Posterior cingulate gyrus (tissue), 11 donors: ENCODE data around the gene DDX19B.
"Not testable (repeated sequence)": the region's sequence is repeated elsewhere in the genome, so short reads cannot be mapped to it uniquely, and the experiment has no call there.

ENCODE experiments used
- DNase-seq, 10 donors: peaks; one replicate each; pipeline versions ENCODE4 v3.0.0 to v3.0.0-alpha.2; 2020 to 2021; ENCODE audit warnings: mixed read lengths in 3 of 10
- intact Hi-C: fragments of 100-400 bp; cut with DNase I; formaldehyde crosslinking; loops from one replicate; pipeline ENCODE4 v1.15.1; 2023

The DDX19B gene

GRCh38 chr16:70298988-70299938 lies at the start of gene DDX19B:
Gene DDX19B (plus strand): TSS chr16:70299186. CDS start chr16:70299298, 112 bp downstream.
- DNase-seq, result peak; percentile 69 to 98 (median 84)
- intact Hi-C loops, result loop anchor here (5.0 kb wide), 1 partner anchor 48 kb away; the partner anchor contains the start of gene DDX19A

GRCh38 chr16:70249697-70250096 lies 49.3 kb upstream of the DDX19B start:
- intact Hi-C loops, result loop anchor here (10.0 kb wide), 1 partner anchor 135 kb away; the partner anchor contains the start of gene PDPR

GRCh38 chr16:70250748-70251628 lies 48.0 kb upstream of the DDX19B start:
- DNase-seq, result peak in 9 of 10 donors; percentile 19 to 88 (median 31)
- intact Hi-C loops, result loop anchor here (10.0 kb wide), 1 partner anchor 136 kb away; the partner anchor contains the start of gene PDPR

More at GRCh38 chr16:70249697-70250096, 49.3 kb upstream of the DDX19B start:
- not testable (repeated sequence) for DNase-seq

- intact Hi-C loops, result loop anchor here (10.0 kb wide), 1 partner anchor 137 kb away; the partner anchor contains the start of gene PDPR
- DNase-seq, result peak; percentile 84 to 98 (median 90)
Measured at GRCh38 chr16:70251629-70252354, 47.2 kb upstream of the DDX19B start, which contains the start of gene EXOSC6. Gene EXOSC6 (minus strand): TSS chr16:70251940. CDS start chr16:70251900, 40 bp downstream.

GRCh38 chr16:70252355-70252988 lies 46.5 kb upstream of the DDX19B start:
- intact Hi-C loops, result loop anchor here (10.0 kb wide), 1 partner anchor 138 kb away; the partner anchor contains the start of gene PDPR
- peak in 2 of 10 donors; percentile 71 to 82 for DNase-seq

- peak in 2 of 10 donors; percentile 45 to 63 for DNase-seq
- intact Hi-C loops, result loop anchor here (10.0 kb wide), 1 partner anchor 139 kb away; the partner anchor contains the start of gene PDPR
Measured at GRCh38 chr16:70253291-70254106, 45.5 kb upstream of the DDX19B start.

- intact Hi-C loops, result loop anchor here (10.0 kb wide), 1 partner anchor 140 kb away; the partner anchor contains the start of gene PDPR
- peak in 2 of 10 donors; percentile 63 to 71 for DNase-seq
Measured at GRCh38 chr16:70254180-70254964, 44.6 kb upstream of the DDX19B start.

- intact Hi-C loops, result loop anchor here (10.0 kb wide), 1 partner anchor 140 kb away; the partner anchor contains the start of gene PDPR
- DNase-seq, result peak in 1 of 10 donors; percentile 59
Measured at GRCh38 chr16:70254965-70255286, 44.1 kb upstream of the DDX19B start.

GRCh38 chr16:70255574-70255973 lies 43.4 kb upstream of the DDX19B start:
- intact Hi-C loops, result loop anchor here (10.0 kb wide), 1 partner anchor 141 kb away; the partner anchor contains the start of gene PDPR
- DNase-seq, result no peak

- no peak for DNase-seq
- intact Hi-C loops, result loop anchor here (10.0 kb wide), 1 partner anchor 143 kb away; the partner anchor contains the start of gene PDPR
Measured at GRCh38 chr16:70257391-70257790, 41.6 kb upstream of the DDX19B start.

GRCh38 chr16:70258065-70258464 lies 40.9 kb upstream of the DDX19B start:
- peak in 1 of 10 donors; percentile 62 for DNase-seq
- intact Hi-C loops, result loop anchor here (10.0 kb wide), 1 partner anchor 143 kb away; the partner anchor contains the start of gene PDPR

GRCh38 chr16:70258946-70259345 lies 40.0 kb upstream of the DDX19B start:
- intact Hi-C loops, result loop anchor here (10.0 kb wide), 1 partner anchor 144 kb away; the partner anchor contains the start of gene PDPR

GRCh38 chr16:70259903-70260302 lies 39.1 kb upstream of the DDX19B start:
- intact Hi-C loops, result loop anchor here (10.0 kb wide), 1 partner anchor 145 kb away; the partner anchor contains the start of gene PDPR
- not testable (repeated sequence) for DNase-seq

More at GRCh38 chr16:70258946-70259345, 40.0 kb upstream of the DDX19B start:
- DNase-seq, result no peak

- intact Hi-C loops, result no loop called here
- DNase-seq, result peak in 5 of 10 donors; percentile 19 to 85 (median 34)
Measured at GRCh38 chr16:70267516-70267915, 31.5 kb upstream of the DDX19B start.

GRCh38 chr16:70267922-70268321 lies 31.1 kb upstream of the DDX19B start:
- intact Hi-C loops, DNase-seq: not testable (repeated sequence)

- intact Hi-C loops, result no loop called here
- peak in 2 of 10 donors; percentile 21 to 32 for DNase-seq
Measured at GRCh38 chr16:70269471-70269870, 29.5 kb upstream of the DDX19B start.

GRCh38 chr16:70270176-70270575 lies 28.8 kb upstream of the DDX19B start:
- intact Hi-C loops, result no loop called here
- DNase-seq, result peak in 2 of 10 donors; percentile 6 to 17
